IPS DF 4.7 (cell line): ENCODE data around the gene SIRPB2.

Experiments
- DNase-seq: peaks from one replicate; pipeline ENCODE4 v3.0.0-alpha.2; 2013; ENCODE audit warnings: low spot score; ENCODE audit errors: extremely low read depth

Gene SIRPB2

DNA sequence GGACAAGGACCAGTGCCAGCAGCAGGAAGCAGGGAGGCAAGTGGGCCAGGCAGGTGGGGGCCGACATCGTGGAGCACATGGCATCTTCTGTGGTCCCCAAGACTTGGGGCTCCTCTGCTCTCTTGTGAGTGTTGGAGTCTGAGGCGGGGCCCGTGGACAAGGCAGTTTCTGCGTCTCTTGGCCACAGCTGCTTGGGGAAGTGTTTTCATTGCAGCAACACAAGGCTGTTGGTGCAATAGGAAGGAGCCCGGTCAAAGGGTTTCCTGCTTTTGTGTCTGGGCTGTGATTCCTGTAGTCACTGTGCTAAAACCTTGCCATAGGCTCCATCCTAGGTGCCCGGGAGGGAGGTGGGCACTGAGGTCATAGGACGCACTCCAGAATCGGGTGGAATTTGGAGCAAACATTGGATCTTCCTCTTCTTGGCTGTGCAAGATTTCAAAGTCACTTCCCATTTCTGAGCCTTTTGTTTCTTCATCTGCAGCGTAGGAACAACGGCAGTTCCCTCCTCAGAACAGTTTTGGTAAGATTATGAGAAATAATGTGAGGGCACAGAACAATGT is at the start of gene SIRPB2:
TSS of gene SIRPB2 (minus strand) at position 140 of the 560 bp plus-strand sequence. CDS start at position 79, 61 bp downstream.
- no peak for DNase-seq

DNA sequence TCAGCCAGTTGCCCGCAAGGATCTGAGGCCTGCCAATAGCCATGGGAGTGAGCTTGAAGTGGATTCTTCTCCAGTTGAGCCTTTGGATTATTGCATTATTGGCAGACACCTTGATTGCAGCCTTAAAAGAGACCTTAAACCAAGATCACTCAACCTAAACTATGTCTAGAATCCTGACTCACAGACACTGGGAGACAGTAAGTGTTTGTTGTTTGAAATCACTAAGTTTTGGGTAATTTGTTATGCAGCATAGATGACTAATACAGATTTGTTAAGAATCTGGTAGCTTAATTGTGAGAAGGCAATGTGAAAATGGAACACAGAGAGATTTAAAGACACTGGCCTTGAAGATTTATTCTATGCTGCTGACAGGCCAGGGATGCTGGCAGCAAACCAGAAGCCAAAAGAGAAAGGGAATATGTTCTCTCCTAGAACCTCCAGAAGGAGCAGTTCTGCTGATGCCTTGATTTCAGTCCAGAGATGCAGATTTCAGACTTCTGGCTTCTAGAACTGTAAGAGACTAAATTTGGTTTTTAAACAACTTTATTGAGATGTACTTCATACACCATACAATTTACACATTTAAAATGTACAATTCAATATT is 48.7 kb upstream of the SIRPB2 start:
- no peak for DNase-seq

DNA sequence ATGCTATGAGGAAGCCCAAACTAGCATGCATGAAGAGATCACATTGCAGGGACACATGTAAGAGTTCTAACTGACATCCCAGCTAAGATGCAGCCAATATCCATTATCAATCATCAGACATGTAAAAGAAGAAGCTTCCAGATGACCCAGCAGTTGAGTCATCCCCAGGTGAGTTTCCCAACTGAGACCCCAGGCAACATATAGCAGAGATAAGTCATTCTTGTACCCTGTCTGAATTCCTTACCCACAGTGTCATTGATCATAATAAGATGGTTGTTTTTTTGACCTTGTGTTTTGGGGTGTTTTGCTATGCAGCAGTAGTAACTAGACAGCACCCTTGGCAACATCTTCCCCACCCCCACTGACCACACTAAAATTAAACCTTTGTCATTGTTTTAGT is 47.4 kb upstream of the SIRPB2 start:
- no peak for DNase-seq

DNA sequence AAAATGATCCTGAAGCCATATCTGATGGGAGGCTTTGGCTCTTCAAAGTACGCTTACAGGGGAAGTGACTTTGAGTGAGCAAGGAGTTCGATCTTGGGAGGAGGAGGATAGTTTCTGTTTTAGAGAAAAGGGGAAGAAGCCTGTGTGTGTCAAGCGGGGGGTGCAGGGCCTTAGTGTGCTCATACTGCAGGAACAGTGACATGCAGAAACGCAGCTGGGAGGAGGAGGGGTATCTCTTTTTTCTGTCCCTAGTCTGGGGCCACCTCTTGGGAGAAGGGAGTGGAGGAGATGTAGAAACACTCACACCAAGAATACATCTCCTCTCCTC is 46.5 kb upstream of the SIRPB2 start:
- DNase-seq = no peak

DNA sequence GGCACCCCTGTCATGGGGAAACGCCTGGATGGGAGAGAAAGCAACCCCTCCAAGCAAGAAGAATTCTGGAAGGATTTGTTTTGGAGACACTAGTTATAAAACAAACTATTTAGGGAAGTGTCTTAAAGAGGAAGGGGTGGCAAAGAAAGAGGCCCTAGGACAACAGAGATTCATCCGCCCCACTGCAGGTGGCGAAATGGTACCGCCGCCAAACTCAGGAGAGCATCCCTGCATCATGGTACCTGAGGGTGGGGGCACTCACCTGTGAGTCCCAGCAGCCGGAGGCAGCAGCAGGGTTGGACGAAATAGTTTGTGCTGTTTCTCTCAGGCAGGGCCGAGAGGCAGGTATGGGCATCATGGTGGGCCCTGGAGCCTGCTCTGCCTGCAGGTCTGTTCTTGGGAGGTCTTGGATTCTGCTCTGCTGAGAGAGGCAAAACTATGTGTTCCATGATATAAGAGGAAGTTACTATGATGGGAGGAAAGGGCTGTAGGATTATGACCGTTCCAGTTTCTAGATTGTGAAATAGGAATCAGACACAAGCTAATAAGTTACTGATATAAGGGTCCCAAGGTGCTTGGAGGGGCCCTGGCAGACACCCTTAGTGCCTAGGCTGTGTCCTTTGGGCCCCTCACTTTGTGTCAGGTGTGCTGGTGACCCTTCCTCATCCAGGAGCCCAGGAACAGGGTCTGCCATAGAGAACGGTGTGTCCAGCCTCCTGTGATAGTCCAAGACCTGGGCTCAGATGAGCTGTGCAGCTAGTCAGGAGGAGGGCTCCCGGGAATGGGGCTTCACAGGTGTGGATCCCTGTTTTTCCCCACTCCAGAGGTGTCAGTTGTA is 45.9 kb upstream of the SIRPB2 start:
- DNase-seq = no peak

DNA sequence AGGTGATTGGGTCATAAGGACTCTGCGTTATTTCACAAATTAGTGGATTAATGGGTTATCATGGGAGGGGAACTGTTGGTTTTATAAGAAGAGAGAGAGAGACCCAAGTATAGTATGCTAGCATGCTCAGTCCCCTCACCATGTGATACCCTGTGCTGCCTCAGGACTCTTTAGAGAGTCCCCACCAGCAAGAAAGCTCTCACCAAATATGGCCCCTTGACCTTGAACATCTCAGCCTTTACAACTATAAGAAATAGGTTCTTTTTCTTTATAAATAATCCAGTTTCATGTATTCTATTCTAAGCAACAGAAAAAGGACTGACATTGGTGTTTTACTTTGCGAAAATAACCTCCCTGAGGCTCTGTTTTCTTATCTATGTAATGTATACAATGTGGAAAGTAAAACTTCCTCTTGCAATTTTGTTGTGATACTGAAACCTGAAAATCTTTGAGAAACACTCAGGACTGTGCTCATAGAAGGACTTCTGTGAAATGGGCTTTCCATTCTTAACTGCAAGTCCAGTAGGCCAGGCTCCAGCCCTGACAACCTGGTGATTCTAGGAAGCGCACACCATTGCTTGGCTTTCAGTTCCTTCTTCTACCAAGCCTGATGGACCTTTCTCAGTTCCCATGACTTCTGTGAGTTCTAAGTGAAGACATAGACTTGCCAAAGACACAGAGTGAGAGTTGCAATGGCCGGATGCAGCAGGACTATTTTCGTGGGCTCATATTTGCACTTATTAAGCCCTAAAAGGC is 44.4 kb upstream of the SIRPB2 start:
- no peak for DNase-seq

DNA sequence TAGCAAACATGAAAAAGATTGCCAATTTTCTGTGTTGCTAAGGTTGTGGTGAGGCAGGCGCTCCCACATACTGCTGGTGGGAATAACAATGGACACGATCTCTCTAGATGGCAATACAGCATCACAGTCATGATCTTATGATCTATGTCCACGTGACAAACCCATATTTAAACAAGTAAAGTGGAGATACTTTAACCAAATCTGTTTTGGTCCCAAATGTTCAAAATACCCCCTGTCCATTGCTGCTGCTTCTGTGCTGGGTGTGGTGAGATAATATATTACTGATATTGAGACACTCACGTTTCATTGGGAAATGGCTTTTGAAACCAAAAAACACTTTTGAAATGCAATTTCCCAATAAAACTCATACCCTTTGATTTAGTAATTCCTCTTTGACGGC is 43.3 kb upstream of the SIRPB2 start:
- no peak for DNase-seq

DNA sequence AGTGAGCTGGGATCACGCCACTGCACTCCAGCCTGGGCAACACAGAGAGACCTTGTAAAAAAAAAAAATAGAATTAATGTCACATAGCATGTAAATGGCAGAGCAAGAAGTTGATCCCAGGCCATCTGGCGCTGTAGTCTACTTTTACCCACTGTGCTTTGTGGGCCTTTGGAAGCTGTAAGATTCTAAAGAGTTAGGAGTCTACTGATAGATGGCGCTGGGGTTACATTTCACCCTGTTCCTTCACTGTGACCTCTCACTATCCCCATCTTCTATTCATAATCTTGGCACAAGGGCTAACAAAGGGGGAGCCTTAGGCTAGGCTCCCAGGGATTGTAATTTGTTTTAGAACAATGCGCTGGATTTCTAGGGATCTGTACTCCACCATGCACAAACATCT is 41.8 kb upstream of the SIRPB2 start:
- DNase-seq = peak; percentile 16

DNA sequence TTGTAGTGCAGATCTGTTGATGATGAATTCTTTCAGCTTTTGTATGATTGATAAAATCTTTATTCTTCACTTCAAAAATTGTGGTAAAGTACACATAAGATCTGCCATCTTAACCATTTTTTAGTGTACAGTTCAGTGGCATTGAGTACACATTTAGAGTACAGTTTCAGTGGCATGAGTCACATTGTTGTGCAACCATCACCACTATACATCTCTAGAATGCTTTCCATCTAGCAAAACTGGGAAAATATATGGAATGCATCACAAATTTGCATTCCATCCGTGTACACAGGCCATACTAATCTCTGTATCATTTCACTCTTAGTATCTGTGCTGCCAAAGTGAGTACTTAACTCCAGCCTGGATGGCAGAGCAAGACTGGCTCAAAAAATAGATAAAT is 37.6 kb upstream of the SIRPB2 start:
- no peak for DNase-seq

DNA sequence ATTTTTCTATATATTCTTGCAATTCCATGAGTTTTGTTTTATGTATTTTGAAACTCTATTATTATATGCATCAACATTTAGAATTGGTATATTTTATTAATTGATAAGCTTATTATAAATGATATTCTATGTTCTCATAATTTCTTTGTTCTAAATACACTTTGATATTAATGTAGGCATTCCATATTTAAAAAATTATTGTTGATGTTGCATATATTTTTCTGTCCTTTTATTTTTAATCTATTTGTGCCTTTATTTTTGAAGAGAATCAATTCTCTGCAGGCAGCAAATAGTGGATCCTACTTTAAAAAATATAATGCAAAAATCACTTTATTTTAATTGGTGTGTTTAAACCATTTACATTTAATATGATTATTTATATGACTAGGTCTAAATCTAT is 36.7 kb upstream of the SIRPB2 start:
- DNase-seq = no peak

DNA sequence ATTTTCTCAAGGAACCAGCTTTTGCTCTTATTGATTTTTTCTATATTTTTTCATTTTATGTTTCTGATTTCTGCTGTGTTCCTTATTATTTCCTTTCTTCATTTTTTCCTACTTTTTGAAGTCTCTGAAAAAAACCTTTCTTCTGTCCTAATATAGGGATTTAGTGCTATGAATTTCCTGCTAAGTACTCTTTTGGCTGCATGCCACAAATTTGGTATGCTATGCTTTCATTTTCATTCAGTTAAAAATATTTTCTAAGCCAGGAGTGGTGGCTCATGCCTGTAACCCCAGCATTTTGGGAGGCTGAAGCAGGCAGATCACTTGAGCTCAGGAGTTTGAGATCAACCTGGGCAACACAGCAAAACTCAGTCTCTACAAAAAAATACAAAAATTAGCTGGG is 35.7 kb upstream of the SIRPB2 start:
- no peak for DNase-seq

DNA sequence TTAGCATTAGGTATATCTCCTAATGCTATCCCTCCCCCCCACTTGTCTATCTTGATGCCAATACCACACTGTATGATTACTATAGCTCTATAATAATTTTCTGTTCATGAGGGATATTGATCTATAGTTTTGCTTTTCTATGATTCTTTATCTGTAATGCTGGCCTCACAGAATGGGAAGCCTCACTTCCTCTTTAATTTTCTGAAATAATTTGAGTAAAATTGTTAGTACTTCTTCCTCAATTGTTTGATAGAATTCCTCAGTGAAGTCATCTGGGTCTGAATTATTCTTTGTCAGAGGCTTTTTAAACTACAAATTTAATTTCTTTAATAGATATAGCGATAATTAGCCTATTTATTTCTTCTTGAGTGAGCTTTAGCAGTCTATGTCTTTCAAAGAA is 35.1 kb upstream of the SIRPB2 start:
- no peak for DNase-seq

DNA sequence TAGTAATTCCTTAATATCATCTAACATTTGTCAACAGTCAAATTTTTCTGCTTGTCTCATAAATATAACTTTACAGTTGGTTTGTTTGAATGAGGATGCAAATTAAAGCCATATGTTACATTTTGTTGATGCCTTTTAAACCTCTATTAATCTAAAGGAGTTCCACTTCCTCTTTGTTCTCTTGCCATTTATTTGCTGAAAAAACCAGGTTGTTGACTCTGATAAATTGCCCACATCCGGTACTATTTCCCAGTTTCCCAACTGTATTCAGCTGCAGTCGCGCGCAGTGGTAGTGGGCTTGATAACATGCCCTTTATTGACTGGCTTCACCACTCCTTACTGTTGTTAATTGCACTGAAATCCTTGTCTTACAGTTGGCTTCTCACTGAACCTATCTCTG is 32.8 kb upstream of the SIRPB2 start:
- no peak for DNase-seq

DNA sequence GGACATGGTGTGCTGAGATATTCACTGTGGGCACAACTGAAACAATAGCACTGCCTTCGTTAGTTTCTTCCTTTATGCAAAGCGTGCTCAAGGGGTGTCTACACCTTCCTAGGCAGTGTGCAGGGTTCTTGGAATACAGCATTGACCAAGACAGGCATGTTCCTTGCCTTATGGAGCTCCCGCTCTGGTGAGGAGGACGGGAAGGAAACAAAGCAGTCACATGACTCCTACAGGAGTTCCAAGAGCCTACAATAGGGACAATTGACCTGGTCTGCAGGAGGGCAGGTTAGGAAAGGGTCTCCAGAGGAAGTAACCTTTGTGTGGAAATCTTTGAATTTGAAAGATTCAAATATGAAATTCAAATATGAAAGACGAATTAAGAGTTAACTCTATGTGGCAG is 25.8 kb upstream of the SIRPB2 start:
- no peak for DNase-seq

DNA sequence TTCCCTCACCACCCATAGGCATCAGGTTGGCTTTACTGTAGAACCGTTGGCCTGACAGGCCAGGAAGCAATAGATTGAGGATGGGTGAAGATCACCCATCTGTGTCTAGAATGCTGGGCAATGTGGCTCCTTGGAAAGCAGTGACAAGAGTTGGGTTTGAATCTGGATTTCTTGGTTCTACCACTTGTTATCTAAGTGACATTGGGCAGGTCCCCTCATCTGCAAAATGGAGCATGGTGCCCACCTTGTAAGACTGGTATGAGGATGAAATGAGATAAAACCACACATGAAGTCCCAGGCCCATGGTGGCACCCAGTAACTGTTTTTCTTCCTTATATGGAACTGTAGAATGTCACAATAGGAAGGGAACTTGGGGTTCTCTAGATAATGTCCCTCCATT is 22.6 kb upstream of the SIRPB2 start:
- no peak for DNase-seq

DNA sequence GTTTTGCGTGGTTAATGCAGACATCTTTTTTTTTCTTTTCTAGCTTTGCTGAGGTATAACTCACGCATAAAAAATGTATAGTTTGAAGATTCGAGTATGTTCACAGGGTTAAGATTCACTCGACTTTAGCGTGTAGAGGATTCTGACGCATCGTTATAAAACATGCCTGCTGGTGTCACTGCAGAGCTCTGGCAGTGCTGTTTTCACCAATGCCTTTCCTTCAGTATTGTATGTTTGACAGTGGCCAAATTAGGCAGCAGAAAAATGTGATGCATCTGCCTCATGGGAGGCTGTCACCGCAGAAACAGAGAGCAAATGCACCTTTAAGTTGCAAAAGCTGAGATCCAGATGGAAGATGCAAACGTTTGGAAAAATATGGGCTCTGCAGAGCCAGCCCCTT is 18.0 kb upstream of the SIRPB2 start:
- no peak for DNase-seq

DNA sequence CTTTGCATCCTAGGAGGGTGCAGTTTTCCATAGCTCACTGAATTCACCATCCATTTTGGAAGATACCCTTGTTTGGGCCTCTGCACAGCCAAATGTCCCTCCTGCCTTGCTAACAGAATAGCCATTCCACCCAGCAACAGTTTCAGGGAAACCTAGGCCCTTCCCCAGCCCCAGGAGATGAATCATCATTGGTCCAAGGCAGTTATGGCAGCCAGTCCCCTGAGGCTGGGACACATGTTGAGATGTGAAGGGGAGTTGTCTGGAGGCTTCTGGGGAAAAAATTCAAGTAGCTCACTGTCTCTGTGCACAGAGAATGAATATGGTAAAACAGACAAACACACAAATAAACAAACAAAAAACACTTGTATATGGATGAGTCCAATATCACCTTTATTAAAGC is 17.4 kb upstream of the SIRPB2 start:
- no peak for DNase-seq

DNA sequence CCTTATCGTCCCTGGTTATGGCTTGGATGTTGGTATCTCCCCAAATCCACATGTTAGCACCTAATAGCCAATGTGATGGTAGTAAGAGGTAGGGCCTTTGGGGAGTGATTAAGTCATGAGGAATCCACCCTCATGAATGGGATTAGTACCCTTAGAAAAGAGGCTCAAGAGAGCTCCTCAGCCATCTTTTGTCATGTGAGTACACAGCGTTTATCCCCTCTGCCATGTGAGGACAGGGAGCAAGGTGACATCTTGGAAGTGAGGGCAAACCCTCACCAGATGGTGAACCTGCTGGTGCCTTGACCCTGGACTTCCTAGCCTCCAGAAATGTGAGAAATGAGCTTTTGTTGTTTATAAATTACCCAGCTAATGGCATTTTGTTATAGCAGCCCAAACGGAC is 16.1 kb upstream of the SIRPB2 start:
- DNase-seq = no peak

DNA sequence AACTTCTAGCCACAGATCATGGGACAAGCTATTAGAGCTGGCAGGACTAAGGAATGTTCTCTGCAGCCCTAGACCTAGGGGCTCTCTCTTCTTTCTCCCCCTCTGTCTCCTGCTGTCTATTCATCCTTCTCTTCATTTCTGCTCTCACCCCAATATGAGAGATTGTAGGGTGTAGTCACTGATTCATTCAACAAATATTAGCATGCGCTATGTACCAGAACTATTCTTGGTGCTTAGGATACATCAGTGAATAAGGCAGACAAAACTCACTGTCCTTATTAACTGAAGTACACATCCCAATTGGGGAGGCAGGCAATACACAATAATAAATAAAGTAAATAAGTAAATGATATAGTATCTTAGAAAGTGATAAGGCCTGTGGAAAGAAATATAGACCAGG is 14.7 kb upstream of the SIRPB2 start:
- DNase-seq = no peak

DNA sequence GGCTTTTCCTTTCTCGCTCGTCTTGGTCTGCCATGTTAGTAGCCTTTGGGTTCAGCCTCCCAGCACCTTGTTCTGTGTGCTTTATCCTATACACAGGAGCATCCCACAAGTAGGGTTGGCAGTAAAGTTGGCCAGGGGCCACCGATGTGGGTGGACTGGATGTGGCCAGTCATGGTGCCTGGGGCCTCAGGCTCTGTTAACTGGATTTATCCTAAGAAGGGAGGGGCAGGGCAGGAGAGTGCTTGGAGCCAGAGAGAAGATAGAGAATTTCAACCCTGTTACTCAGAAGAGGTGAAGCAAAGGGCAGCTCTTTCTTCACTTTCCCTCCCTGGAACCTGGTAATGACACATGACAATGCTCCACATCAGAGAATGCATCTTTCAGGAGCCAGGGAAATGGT is 14.1 kb upstream of the SIRPB2 start:
- DNase-seq = no peak

DNA sequence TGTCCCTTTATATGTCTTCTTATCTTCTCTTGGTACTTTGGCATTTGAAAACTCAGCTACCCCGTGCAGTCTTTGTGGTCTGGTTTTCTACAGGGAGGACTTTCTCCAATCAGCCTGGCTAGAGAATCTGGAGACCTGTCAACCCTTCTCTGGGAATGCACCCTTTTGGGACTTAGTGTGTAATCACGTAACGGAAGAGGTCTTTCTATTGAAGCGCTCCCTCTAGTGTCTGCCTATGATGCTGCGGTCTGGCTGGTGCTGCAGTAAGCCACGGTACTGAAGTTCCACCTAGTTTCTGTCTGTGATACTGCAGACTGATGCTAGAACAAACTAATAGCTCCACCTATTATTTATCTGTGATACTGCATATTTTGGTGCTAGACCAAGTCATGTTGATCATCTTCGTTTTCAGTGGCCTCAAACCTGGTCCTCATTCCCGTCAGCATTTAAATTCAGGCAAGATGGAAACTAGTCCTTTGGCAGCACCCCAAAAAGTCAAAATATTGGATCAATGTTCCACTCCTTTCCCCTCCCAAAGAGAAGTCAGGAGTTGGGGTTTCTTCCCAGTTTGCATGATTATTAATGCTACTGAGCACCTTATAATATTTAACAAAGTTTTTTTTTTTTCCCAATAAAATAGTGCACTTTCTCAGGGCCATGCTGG is 12.5 kb upstream of the SIRPB2 start:
- DNase-seq = peak; percentile 79

DNA sequence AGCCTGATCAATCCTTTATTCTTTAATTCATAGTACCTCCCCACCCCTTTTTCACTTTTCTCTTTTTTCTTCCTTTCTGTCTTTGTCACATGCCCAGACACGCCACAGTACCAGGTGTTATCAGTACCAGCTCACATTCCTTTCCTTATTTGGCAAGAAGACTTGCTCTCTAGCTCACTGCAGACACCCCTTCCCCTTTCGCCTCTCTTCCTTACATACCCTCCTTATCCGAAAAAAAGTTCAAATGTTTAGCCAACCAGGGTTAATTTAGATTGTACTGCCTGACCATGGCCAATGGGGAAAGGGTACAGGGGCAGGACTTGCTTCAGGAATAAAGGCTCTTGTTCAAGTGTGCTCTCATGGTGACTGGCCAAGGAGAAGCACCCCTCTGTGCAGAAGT is 9.3 kb upstream of the SIRPB2 start:
- DNase-seq = no peak
